ENCODE measurements around the gene ANKRD44.

The ANKRD44 gene

GRCh38 chr2:197138506-197138905, 172.1 kb downstream of the ANKRD44 start:
- DNase-seq = no peak

GRCh38 chr2:197137826-197138477, 172.6 kb downstream of the ANKRD44 start:
- peak in 1 of 2 experiments; percentile 23 for DNase-seq

GRCh38 chr2:197137231-197137630, 173.3 kb downstream of the ANKRD44 start:
- no peak for DNase-seq

- no peak for DNase-seq
Observed at GRCh38 chr2:197136452-197136851, 174.1 kb downstream of the ANKRD44 start.

DNA sequence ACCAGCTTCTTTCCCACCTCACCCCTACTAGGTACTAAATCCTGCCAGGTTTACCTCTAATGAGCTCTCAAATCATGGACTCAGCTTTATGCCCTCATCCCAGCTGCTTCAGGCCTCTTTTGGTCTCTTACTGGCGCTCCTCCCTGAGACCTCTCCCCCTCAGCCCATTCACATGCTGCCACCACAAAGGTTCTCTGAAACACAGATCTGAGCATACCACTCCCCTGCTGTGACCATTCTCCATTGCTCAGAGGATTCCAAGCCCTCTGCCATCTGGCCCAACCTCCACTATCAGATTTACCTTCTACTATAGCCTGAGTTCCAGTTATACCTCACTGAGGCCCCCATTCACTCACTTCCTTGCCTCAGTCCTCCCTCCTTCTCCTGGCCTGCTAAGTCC, 174.8 kb downstream of the ANKRD44 start:
- no peak for DNase-seq

DNA sequence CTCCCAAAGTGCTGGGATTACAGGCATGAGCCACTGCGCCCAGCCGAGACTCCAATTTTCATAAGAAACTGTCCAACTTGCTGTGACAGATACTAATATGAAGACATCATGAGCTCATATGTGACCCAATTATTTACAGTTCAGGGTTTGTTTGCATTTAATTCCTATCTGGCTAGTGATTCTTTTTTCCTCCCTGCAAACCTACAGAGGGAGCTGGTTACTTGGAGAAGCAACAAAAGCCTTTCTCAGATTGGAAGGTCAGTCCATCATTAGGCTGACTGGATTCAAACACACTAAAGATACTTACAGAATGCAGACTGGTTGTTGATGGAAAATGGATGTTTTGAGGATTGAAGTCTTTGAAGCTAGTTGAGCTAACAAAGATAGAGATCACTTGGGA, 176.4 kb downstream of the ANKRD44 start:
- DNase-seq = no peak

- no peak for DNase-seq
Observed at GRCh38 chr2:197131558-197131855, 179.1 kb downstream of the ANKRD44 start.

GRCh38 chr2:197130318-197130717, 180.3 kb downstream of the ANKRD44 start:
- DNase-seq = no peak

- no peak for DNase-seq
Observed at GRCh38 chr2:197128897-197129296, 181.7 kb downstream of the ANKRD44 start.

DNA sequence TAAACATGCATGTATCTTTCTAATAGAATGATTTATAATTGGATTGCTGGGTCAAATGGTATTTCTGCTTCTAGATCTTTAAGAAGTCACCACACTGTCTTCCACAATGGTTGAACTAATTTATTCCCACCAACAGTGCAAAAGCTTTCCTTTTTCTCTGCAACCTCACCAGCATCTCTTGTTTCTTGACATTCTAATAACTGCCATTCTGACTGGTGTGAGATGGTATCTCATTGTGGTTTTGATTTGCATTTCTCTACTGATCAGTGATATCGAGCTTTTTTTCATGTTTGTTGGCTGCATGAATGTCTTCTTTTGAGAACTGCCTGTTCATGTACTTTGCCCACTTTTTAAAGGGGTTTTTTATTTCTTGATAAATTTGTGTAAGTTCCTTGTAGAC, 182.5 kb downstream of the ANKRD44 start:
- no peak for DNase-seq

GRCh38 chr2:197126630-197127352, 183.8 kb downstream of the ANKRD44 start:
- no peak for DNase-seq

DNA sequence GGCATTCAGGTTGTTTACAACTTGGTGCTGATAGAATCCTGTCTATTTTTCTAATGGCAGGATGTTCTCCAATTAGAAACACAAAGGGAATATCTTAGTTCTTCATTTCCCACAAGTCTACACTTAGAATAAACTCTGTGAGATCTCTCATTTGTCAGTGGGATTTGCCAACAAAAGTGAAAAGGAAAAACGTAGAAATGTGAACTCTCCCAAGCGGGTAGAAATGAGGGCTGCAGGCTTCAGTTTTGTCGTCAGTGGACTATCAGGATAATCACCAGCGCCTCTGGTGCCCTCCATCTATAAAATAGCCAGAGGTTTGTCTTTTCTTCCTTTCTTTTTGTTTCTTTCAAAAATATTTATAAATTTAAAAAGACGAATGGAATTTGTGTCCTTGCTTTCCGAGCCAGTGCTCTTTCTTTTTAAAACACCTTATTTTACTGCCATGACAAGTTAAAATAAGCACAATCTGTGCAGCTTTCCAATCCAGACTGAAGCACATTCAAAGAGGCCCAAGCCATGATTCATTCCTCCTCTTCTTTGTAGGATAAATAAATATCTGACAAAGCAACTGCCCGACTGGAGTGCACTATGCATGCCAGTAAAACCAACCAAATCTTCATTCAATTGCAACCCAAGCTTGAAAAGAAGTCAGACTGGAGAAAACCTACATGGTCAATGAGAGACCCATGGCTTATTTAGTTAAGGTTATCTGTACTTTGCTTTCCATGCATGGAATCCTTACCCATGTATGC, 185.8 kb downstream of the ANKRD44 start:
- DNase-seq = no peak

- DNase-seq = no peak
Observed at GRCh38 chr2:197122821-197123220, 187.8 kb downstream of the ANKRD44 start.

- no peak for DNase-seq
Observed at GRCh38 chr2:197121756-197122385, 188.7 kb downstream of the ANKRD44 start.

DNA sequence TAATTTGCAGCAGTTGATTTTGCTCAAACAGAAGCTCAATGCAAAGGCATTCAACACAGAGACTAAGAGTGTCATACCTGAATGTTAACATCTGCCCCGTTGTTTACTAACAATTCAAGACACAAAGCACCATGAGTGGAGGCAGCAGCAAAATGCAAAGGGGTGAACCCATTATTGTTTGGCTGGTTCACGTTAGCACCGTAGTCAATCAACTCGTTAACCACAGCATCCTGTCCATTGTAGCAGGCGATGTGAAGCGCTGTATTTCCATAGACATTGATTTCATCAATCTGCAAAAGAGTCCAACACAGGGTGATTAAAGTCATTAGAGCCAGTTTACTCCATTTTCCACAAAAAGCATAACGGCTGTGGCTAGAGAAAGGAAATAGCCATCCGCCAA, 189.3 kb downstream of the ANKRD44 start:
- DNase-seq = no peak

DNA sequence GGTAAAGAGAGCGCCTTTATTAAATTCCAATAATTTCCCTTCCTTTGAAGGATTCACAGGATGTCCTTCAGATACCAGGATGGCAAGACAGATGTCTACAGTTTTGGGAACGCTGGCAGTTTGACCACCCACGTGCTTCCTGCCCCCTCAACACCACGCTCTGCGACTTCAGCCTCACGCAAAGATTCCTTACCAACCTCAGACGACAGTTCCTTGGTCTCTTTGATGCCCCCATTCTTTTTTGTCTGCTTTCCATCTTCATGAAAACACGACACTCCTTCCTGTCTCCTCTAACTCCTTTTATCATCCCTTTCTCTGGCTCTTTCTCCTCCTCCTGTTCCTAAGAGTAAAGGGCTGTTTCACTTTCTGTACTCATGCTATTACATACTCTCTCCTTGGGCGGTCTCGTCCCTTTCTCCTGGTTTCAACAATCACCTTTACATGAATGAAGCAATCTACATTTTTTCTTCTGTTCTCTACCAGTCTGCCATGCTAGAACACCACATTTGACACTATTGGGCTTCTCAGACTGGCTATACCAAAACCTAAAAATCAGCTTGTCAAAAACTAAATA, 194.2 kb downstream of the ANKRD44 start:
- DNase-seq = no peak

- no peak for DNase-seq
Observed at GRCh38 chr2:197115325-197115724, 195.3 kb downstream of the ANKRD44 start.

GRCh38 chr2:197113275-197113711, 197.3 kb downstream of the ANKRD44 start:
- peak; percentile 37 to 66 for DNase-seq

DNA sequence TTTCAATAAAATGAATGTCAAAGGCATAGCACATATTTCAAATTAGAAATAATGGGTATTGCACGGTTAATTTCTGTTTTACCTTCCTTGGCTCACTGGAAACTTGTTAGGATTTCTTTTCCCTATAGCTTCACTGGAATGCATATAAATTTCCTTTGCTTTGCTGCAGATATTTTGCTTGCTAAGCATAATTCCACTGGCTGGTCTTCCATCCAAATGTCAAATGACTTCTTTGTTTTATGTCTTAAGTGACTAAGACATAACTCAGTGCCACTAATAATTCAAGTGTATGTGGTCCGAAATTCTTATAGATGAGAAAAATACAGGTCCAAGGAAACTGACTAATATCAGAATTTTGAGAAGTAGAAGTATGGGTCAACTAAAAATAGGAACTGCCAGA, 201.3 kb downstream of the ANKRD44 start:
- DNase-seq = no peak

- DNase-seq = no peak
Observed at GRCh38 chr2:197108758-197109157, 201.8 kb downstream of the ANKRD44 start.

DNA sequence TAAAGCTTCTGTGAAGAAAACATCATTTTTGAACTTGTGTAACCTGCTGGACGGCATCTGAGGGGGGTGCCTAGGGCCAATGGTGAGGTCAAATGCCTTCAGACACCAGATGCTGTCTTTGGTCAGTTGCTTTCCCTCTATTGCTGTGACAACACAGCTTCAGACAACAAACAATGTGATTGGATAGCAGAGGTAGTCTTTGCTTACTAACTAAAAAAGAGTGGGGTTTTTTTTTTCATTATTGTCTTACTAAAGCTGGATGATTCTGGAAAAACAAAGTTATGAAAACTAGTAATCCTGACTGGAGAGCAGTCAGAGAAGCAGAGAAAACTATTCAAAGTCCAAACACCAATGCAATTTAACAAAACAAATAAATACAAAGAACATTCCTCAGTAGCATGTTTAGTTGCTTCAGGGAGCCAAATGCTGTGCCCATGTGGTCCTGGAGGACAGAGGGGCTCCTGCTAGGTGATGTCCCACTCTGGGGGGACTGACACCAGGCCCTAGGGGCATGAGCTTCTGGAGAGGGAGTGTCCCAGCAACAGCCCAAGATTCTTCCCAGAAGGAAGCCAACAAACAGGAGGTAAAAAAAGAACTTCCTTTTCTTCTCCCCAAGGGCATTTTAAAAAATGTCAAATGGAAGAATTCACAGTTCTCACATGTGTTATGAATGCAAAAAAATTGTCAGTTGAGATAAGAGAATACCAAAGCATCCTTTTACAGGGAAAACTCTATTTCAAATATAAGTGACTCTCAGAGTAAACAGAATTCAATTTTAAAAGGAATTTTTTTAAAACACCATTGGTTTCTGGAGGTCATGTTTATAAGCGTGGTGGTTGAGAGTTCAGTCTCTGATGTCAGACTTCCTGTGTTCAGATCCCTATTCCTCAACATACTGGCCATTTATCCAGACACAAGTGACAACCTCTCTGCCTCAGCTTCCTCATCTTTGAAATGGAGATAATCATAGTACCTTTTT, 203.0 kb downstream of the ANKRD44 start:
- DNase-seq = no peak

GRCh38 chr2:197103363-197103762, 207.2 kb downstream of the ANKRD44 start:
- no peak for DNase-seq
